Naive thymus-derived CD4-positive, alpha-beta T cell (primary cell): ENCODE data around the gene UBR3. TPM values are rescaled to one million over a fixed set of nuclear protein-coding genes. Genes with fewer than 3 reads are reported as not detected.

Experiments used
- ATAC-seq: fragments of 150-1000 bp; cut with Tn5 transposase; 2 replicates; pipeline ENCODE4 v1.10.0; 2021; ENCODE audit warnings: mild to moderate bottlenecking, moderate library complexity
- CTCF ChIA-PET: fragments of 350-600 bp; sonication (Branson Sonifier 250); formaldehyde crosslinking; loops from one replicate; lab custom pipeline; 2021; ENCODE audit warnings: antibody characterized with exemption; lab: Charles Lee
- POLR2A ChIA-PET: fragments of 350-600 bp; sonication (Branson Sonifier 250); formaldehyde crosslinking; loops from one replicate; lab custom pipeline; 2021; ENCODE audit warnings: antibody characterized with exemption, inconsistent platforms; lab: Charles Lee
- DNase-seq, 9 donors: peaks; one replicate each; pipeline versions ENCODE4 v3.0.0 to v3.0.0-alpha.2; 2020 to 2022; ENCODE audit warnings: mixed read lengths in 1 of 9
- H3K27ac ChIP-seq: one replicate; pipeline ENCODE4 v1.7.0; 2013; ENCODE audit warnings: mild to moderate bottlenecking, low read depth, low read length, moderate library complexity
- H3K27me3 ChIP-seq, 2 donors: one replicate each; pipeline ENCODE4 v1.7.0; 2013; ENCODE audit warnings: low read length in 2 of 2, mild to moderate bottlenecking in 2 of 2, moderate library complexity in 2 of 2; ENCODE audit not compliant: control insufficient read depth in 2 of 2, insufficient read depth in 2 of 2
- H3K36me3 ChIP-seq, 3 experiments: 1 replicate in 2 of 3; 2 replicates in 1 of 3; pipeline ENCODE4 v1.7.0; 2013; ENCODE audit warnings: low read length in 3 of 3, mild to moderate bottlenecking in 3 of 3, moderate library complexity in 1 of 3; ENCODE audit not compliant: insufficient read depth in 3 of 3, control insufficient read depth in 2 of 3
- H3K4me1 ChIP-seq, 2 donors: one replicate each; pipeline ENCODE4 v1.7.0; 2013; ENCODE audit warnings: low read length in 2 of 2, mild to moderate bottlenecking in 2 of 2, moderate library complexity in 1 of 2; ENCODE audit not compliant: control insufficient read depth in 2 of 2, insufficient read depth in 2 of 2
- H3K4me3 ChIP-seq: 2 replicates; pipeline ENCODE4 v1.7.0; 2013; ENCODE audit warnings: mild to moderate bottlenecking, low read length
- H3K9me3 ChIP-seq, 3 experiments: 1 replicate in 2 of 3; 2 replicates in 1 of 3; pipeline ENCODE4 v1.7.0; 2013; ENCODE audit warnings: low read length in 3 of 3; ENCODE audit not compliant: control insufficient read depth in 2 of 3
- H3K27ac Mint-ChIP-seq, 9 donors: one replicate each; pipeline ENCODE4 v1.8.0; 2020 to 2022; ENCODE audit warnings: mixed read lengths in 9 of 9, mild to moderate bottlenecking in 8 of 9, moderate library complexity in 5 of 9, inconsistent platforms in 2 of 9
- H3K27me3 Mint-ChIP-seq, 5 donors: one replicate each; pipeline ENCODE4 v1.8.0; 2021 to 2022; ENCODE audit warnings: mixed read lengths in 5 of 5, mild to moderate bottlenecking in 1 of 5
- H3K36me3 Mint-ChIP-seq, 5 donors: one replicate each; pipeline ENCODE4 v1.8.0; 2020 to 2022; ENCODE audit warnings: mixed read lengths in 5 of 5, mild to moderate bottlenecking in 3 of 5, inconsistent platforms in 1 of 5
- H3K4me1 Mint-ChIP-seq, 7 donors: one replicate each; pipeline ENCODE4 v1.8.0; 2020 to 2022; ENCODE audit warnings: mixed read lengths in 7 of 7, mild to moderate bottlenecking in 3 of 7, inconsistent platforms in 1 of 7
- H3K4me3 Mint-ChIP-seq, 10 donors: one replicate each; pipeline ENCODE4 v1.8.0; 2020 to 2022; ENCODE audit warnings: mild to moderate bottlenecking in 10 of 10, mixed read lengths in 10 of 10, moderate library complexity in 6 of 10, inconsistent platforms in 2 of 10
- H3K9me3 Mint-ChIP-seq, 11 donors: one replicate each; pipeline ENCODE4 v1.8.0; 2020 to 2022; ENCODE audit warnings: mixed read lengths in 11 of 11, mild to moderate bottlenecking in 4 of 11, inconsistent platforms in 1 of 11, moderate library complexity in 1 of 11
- intact Hi-C, 2 donors: fragments of 100-400 bp; cut with micrococcal nuclease; formaldehyde crosslinking; loops; one replicate each; pipeline ENCODE4 v1.15.1; 2023
- polyA plus RNA-seq, 2 donors: library from polyadenylated mRNA; unstranded; fragments of 300-500 nt; fragmentation: Illumina TruSeq; gene quantifications; one replicate each; pipeline ENCODE4 v1.2.3, GENCODE V29; 2021
- total RNA-seq, 6 experiments: library from RNA in 5 of 6; stranded (reverse) in 5 of 6; gene quantifications; 1 replicate in 5 of 6; 2 replicates in 1 of 6; pipeline ENCODE4 v1.2.3 and lab custom pipeline; 2021 to 2026

The UBR3 gene
- total and polyA plus RNA-seq, 7 experiments from 2014 or later: 7.7 to 48.2 (median 39.0) TPM

GRCh38 chr2:170034596-170034995, 207.3 kb downstream of the UBR3 start:
- no peak overlapping the region for H3K27ac Mint-ChIP-seq
- no peaks in the 10 kb centered on the region for H3K4me1 ChIP-seq
- no peaks in the 10 kb centered on the region for H3K9me3 Mint-ChIP-seq
- no peak for ATAC-seq
- no peaks in the 10 kb centered on the region for H3K27me3 ChIP-seq
- peaks cover 0 to 7% (median 0%) of the 10 kb centered on the region in 3 experiments for H3K36me3 ChIP-seq
- peaks cover 0 to 62% (median 52%) of the 10 kb centered on the region in 5 donors for H3K36me3 Mint-ChIP-seq
- ChIA-PET CTCF (no interaction called here), POLR2A (no interaction called here)
- no peak overlapping the region for H3K4me3 Mint-ChIP-seq
- no peak for DNase-seq
- intact Hi-C loops: no loop called here
- no peak overlapping the region for H3K4me3 ChIP-seq
- no peaks in the 10 kb centered on the region for H3K9me3 ChIP-seq
- peaks cover 0 to 9% (median 0%) of the 10 kb centered on the region in 7 donors for H3K4me1 Mint-ChIP-seq
- H3K27ac ChIP-seq: no peak overlapping the region
- H3K27me3 Mint-ChIP-seq: no peaks in the 10 kb centered on the region

- Histone ChIP-seq H3K4me1 (no peaks in the 10 kb centered on the region), H3K9me3 (no peaks in the 10 kb centered on the region), H3K27ac (no peak overlapping the region), H3K27me3 (no peaks in the 10 kb centered on the region), H3K36me3 (no peaks in the 10 kb centered on the region), H3K4me3 (no peak overlapping the region)
- ChIA-PET POLR2A (no interaction called here), CTCF (no interaction called here)
- Mint-ChIP-seq H3K4me3 (no peak overlapping the region), H3K36me3 (peaks cover 0 to 48% (median 41%) of the 10 kb centered on the region in 5 donors), H3K9me3 (no peaks in the 10 kb centered on the region), H3K27me3 (no peaks in the 10 kb centered on the region), H3K27ac (no peak overlapping the region), H3K4me1 (peaks cover 0 to 9% (median 0%) of the 10 kb centered on the region in 7 donors)
- intact Hi-C loops: no loop called here
- DNase-seq: no peak
- ATAC-seq: no peak
Observed at GRCh38 chr2:170038734-170039133, 211.5 kb downstream of the UBR3 start.

GRCh38 chr2:170039401-170040172, 212.3 kb downstream of the UBR3 start:
- intact Hi-C loops: no loop called here
- POLR2A ChIA-PET: no interaction called here
- no peak for ATAC-seq
- no peaks in the 10 kb centered on the region for H3K9me3 ChIP-seq
- no peak overlapping the region for H3K27ac ChIP-seq
- Mint-ChIP-seq H3K4me3 (no peak overlapping the region), H3K9me3 (no peaks in the 10 kb centered on the region), H3K27ac (no peak overlapping the region), H3K4me1 (peaks cover 0 to 5% (median 0%) of the 10 kb centered on the region in 7 donors), H3K27me3 (no peaks in the 10 kb centered on the region), H3K36me3 (peaks cover 0 to 50% (median 38%) of the 10 kb centered on the region in 5 donors)
- DNase-seq: no peak
- H3K27me3 ChIP-seq: no peaks in the 10 kb centered on the region
- CTCF ChIA-PET: no interaction called here
- no peaks in the 10 kb centered on the region for H3K4me1 ChIP-seq
- H3K36me3 ChIP-seq: no peaks in the 10 kb centered on the region
- no peak overlapping the region for H3K4me3 ChIP-seq

GRCh38 chr2:170044751-170045478, 217.7 kb downstream of the UBR3 start:
- ATAC-seq: no peak
- Histone ChIP-seq H3K27ac (no peak overlapping the region), H3K27me3 (no peaks in the 10 kb centered on the region), H3K4me1 (no peaks in the 10 kb centered on the region), H3K9me3 (no peaks in the 10 kb centered on the region), H3K4me3 (no peak overlapping the region), H3K36me3 (peaks cover 0 to 5% (median 0%) of the 10 kb centered on the region in 3 experiments)
- ChIA-PET CTCF (no interaction called here), POLR2A (no interaction called here)
- Mint-ChIP-seq H3K9me3 (no peaks in the 10 kb centered on the region), H3K4me3 (no peak overlapping the region), H3K36me3 (peaks cover 5 to 59% (median 41%) of the 10 kb centered on the region in 5 donors), H3K27me3 (no peaks in the 10 kb centered on the region), H3K27ac (no peak overlapping the region), H3K4me1 (peaks cover 0 to 4% (median 0%) of the 10 kb centered on the region in 7 donors)
- intact Hi-C loops: no loop called here
- DNase-seq: no peak

GRCh38 chr2:170047331-170048065, 220.2 kb downstream of the UBR3 start:
- ATAC-seq (no peak), DNase-seq (no peak)
- Mint-ChIP-seq H3K4me3 (no peak overlapping the region), H3K4me1 (peaks cover 0 to 15% (median 0%) of the 10 kb centered on the region in 7 donors), H3K9me3 (no peaks in the 10 kb centered on the region), H3K27me3 (no peaks in the 10 kb centered on the region), H3K36me3 (peaks cover 5 to 64% (median 54%) of the 10 kb centered on the region in 5 donors), H3K27ac (no peak overlapping the region)
- ChIA-PET CTCF (no interaction called here), POLR2A (no interaction called here)
- H3K36me3 ChIP-seq: peaks cover 0 to 5% (median 0%) of the 10 kb centered on the region in 3 experiments
- no peaks in the 10 kb centered on the region for H3K4me1 ChIP-seq
- intact Hi-C loops: no loop called here
- H3K27ac ChIP-seq: no peak overlapping the region
- no peaks in the 10 kb centered on the region for H3K9me3 ChIP-seq
- H3K4me3 ChIP-seq: no peak overlapping the region
- H3K27me3 ChIP-seq: no peaks in the 10 kb centered on the region

- Histone ChIP-seq H3K27ac (no peak overlapping the region), H3K27me3 (no peaks in the 10 kb centered on the region), H3K36me3 (peaks cover 0 to 19% (median 0%) of the 10 kb centered on the region in 3 experiments), H3K4me1 (no peaks in the 10 kb centered on the region), H3K4me3 (no peak overlapping the region), H3K9me3 (no peaks in the 10 kb centered on the region)
- ChIA-PET POLR2A (interaction anchor here (0.7 kb wide), 1 partner anchor 24 kb away, joined by 3 read pairs; no protein-coding TSS in a partner anchor), CTCF (interaction anchor here (0.6 kb wide), 1 partner anchor 188 kb away, joined by 3 read pairs; no protein-coding TSS in a partner anchor)
- peaks cover 3 to 74% (median 53%) of the 10 kb centered on the region in 5 donors for H3K36me3 Mint-ChIP-seq
- peaks cover 0 to 15% (median 0%) of the 10 kb centered on the region in 7 donors for H3K4me1 Mint-ChIP-seq
- H3K9me3 Mint-ChIP-seq: no peaks in the 10 kb centered on the region
- H3K27me3 Mint-ChIP-seq: no peaks in the 10 kb centered on the region
- no peak overlapping the region for H3K27ac Mint-ChIP-seq
- no peak overlapping the region for H3K4me3 Mint-ChIP-seq
- DNase-seq (no peak), ATAC-seq (no peak)
- intact Hi-C loops: no loop called here
Observed at GRCh38 chr2:170052151-170052550, 224.9 kb downstream of the UBR3 start.
